B cell (primary cell): ENCODE data around the gene KRI1. TPM values are rescaled to one million over a fixed set of nuclear protein-coding genes. Genes with fewer than 3 reads are reported as not detected.

Experiments
- ATAC-seq: fragments of 200-7000 bp; cut with Tn5 transposase; one replicate; pipeline ENCODE4 v1.10.0; 2021; ENCODE audit warnings: low read depth, mild to moderate bottlenecking, moderate number of reproducible peaks, moderate library complexity
- CTCF ChIA-PET: fragments of 350-600 bp; sonication (Branson Sonifier 250); formaldehyde crosslinking; loops from one replicate; lab custom pipeline; 2021; ENCODE audit warnings: antibody characterized with exemption, inconsistent platforms; lab: Charles Lee
- POLR2A ChIA-PET: fragments of 350-600 bp; sonication (Branson Sonifier 250); formaldehyde crosslinking; loops from one replicate; lab custom pipeline; 2021; ENCODE audit warnings: antibody characterized with exemption; lab: Charles Lee
- DNase-seq: peaks from one replicate; pipeline ENCODE4 v3.0.0; 2013
- H2AFZ ChIP-seq: 2 replicates; pipeline ENCODE4 v1.6.1; 2012; ENCODE audit warnings: mild to moderate bottlenecking, low read depth, low read length; ENCODE audit not compliant: insufficient read depth, poor library complexity, severe bottlenecking
- H3K27ac ChIP-seq, 2 donors: 1 replicate in 1 of 2; 2 replicates in 1 of 2; pipeline ENCODE4 v1.5.1; 2012 to 2013; ENCODE audit warnings: low read length in 2 of 2, mild to moderate bottlenecking in 2 of 2, moderate library complexity in 1 of 2
- H3K27me3 ChIP-seq, 4 experiments: fragments of 200-600 bp in 1 of 4; sonication (generic) in 1 of 4; replicated peaks in 1 of 4; 1 replicate in 2 of 4; 2 replicates in 2 of 4; pipeline versions ENCODE4 v1.6.1 to v1.7.0; 2013 to 2016; ENCODE audit warnings: low read length in 3 of 4, mild to moderate bottlenecking in 2 of 4, mixed read lengths in 1 of 4, moderate library complexity in 1 of 4; ENCODE audit not compliant: insufficient read depth in 4 of 4, control insufficient read depth in 3 of 4; ENCODE audit errors: control extremely low read depth in 1 of 4
- H3K36me3 ChIP-seq, 2 experiments: replicated peaks in 1 of 2; 1 replicate in 1 of 2; 2 replicates in 1 of 2; pipeline versions ENCODE4 v1.6.1 to v1.7.1; 2013; ENCODE audit warnings: low read length in 1 of 2; ENCODE audit not compliant: insufficient read depth in 2 of 2, control insufficient read depth in 1 of 2; ENCODE audit errors: control extremely low read depth in 1 of 2, extremely low read depth in 1 of 2
- H3K4me1 ChIP-seq, 2 donors: fragments of 200-600 bp in 1 of 2; sonication (generic) in 1 of 2; 1 replicate in 1 of 2; 2 replicates in 1 of 2; pipeline versions ENCODE4 v1.5.1 to v1.6.1; 2013 to 2017; ENCODE audit warnings: low read length in 2 of 2; ENCODE audit not compliant: control insufficient read depth in 2 of 2, insufficient read depth in 2 of 2
- H3K4me2 ChIP-seq: replicated peaks from 2 replicates; pipeline ENCODE3; 2012; ENCODE audit warnings: mild to moderate bottlenecking, low read depth, low read length; ENCODE audit not compliant: poor library complexity, severe bottlenecking
- H3K4me3 ChIP-seq, 5 experiments: fragments of 200-600 bp in 1 of 5; sonication (generic) in 1 of 5; 1 replicate in 3 of 5; 2 replicates in 2 of 5; pipeline versions ENCODE4 v1.5.1 to v1.7.0; 2011 to 2016; ENCODE audit warnings: low read length in 4 of 5, mild to moderate bottlenecking in 4 of 5, low read depth in 2 of 5, control low read depth in 1 of 5, moderate library complexity in 1 of 5; ENCODE audit not compliant: insufficient read depth in 1 of 5; ENCODE audit errors: control extremely low read depth in 1 of 5, extremely low read depth in 1 of 5
- H3K79me2 ChIP-seq: fragments of 200-600 bp; sonication (generic); one replicate; pipeline ENCODE4 v1.6.0; 2016; ENCODE audit warnings: low read length; ENCODE audit not compliant: control insufficient read depth, insufficient read depth
- H3K9ac ChIP-seq: fragments of 200-600 bp; sonication (generic); 2 replicates; pipeline ENCODE4 v1.6.1; 2017; ENCODE audit warnings: mild to moderate bottlenecking, low read length, moderate library complexity
- H3K9me3 ChIP-seq, 3 donors: one replicate each; pipeline versions ENCODE4 v1.6.1 to v1.7.1; 2013; ENCODE audit warnings: low read length in 2 of 3; ENCODE audit not compliant: control insufficient read depth in 2 of 3, insufficient read depth in 1 of 3; ENCODE audit errors: control extremely low read depth in 1 of 3
- H4K20me1 ChIP-seq: 2 replicates; pipeline ENCODE4 v1.6.0; 2012; ENCODE audit warnings: mild to moderate bottlenecking, low read length; ENCODE audit not compliant: insufficient read depth, control insufficient read depth, poor library complexity, severe bottlenecking
- H3K27ac Mint-ChIP-seq: one replicate; pipeline ENCODE4 v1.8.0; 2021; ENCODE audit warnings: mixed read lengths
- H3K27me3 Mint-ChIP-seq: one replicate; pipeline ENCODE4 v1.8.0; 2021; ENCODE audit warnings: mixed read lengths
- H3K4me1 Mint-ChIP-seq: one replicate; pipeline ENCODE4 v1.8.0; 2021; ENCODE audit warnings: mixed read lengths
- H3K4me3 Mint-ChIP-seq: one replicate; pipeline ENCODE4 v1.8.0; 2021; ENCODE audit warnings: mixed read lengths
- H3K9me3 Mint-ChIP-seq: one replicate; pipeline ENCODE4 v1.8.0; 2022; ENCODE audit warnings: mixed read lengths; ENCODE audit not compliant: insufficient read depth
- CTCF ChIP-seq: fragments of 200-600 bp; IDR thresholded peaks from one replicate; pipeline ENCODE4 v1.8.0; 2022; ENCODE audit warnings: antibody characterized with exemption, mild to moderate bottlenecking
- EZH2 ChIP-seq: IDR thresholded peaks from 2 replicates; pipeline ENCODE4 v1.6.1; 2012; ENCODE audit warnings: borderline replicate concordance, low read depth, mild to moderate bottlenecking, moderate library complexity, low read length; ENCODE audit not compliant: insufficient read depth, poor library complexity, severe bottlenecking
- WGBS: methylation state at CpG from one replicate; pipeline ENCODE4 v1.1.5; 2013; ENCODE audit warnings: missing lambda C conversion rate; ENCODE audit not compliant: insufficient coverage; 5-methylcytosine and 5-hydroxymethylcytosine counted together
- intact Hi-C: fragments of 100-400 bp; cut with micrococcal nuclease; formaldehyde crosslinking; loops from one replicate; pipeline ENCODE4 v1.10.0; 2022
- polyA plus RNA-seq: library from polyadenylated mRNA; depleted of rRNA; stranded (reverse); fragments of >200 nt; gene quantifications from 2 replicates; pipeline ENCODE4 v1.2.3, GENCODE V29; 2012
- total RNA-seq, 2 donors: library from RNA; stranded (reverse); fragments of 120-200 nt in 1 of 2; gene quantifications; 1 replicate in 1 of 2; 2 replicates in 1 of 2; pipeline versions ENCODE4 v1.2.3 to v1.2.4, GENCODE V29; 2013 to 2022

Gene KRI1
- total and polyA plus RNA-seq, 2 donors (not counting 1 experiment from before 2014, with no cell fraction given), result 46.7 to 62.8 TPM

- peaks cover 0 to 9% of the 10 kb centered on the region in 2 experiments for H3K36me3 ChIP-seq
- H3K4me1 Mint-ChIP-seq, result peaks cover 16% of the 10 kb centered on the region
- peaks cover 34% of the 10 kb centered on the region for H3K79me2 ChIP-seq
- peak within 1 kb of the TSS; percentile 94 for H3K9ac ChIP-seq
- H3K4me1 ChIP-seq, result peaks cover 12 to 19% of the 10 kb centered on the region in 2 donors
- ChIA-PET CTCF (interaction anchor here (0.9 to 5.3 kb wide), 10 partner anchors 10 to 156 kb away, joined by 3 to 73 read pairs (median 6); partner anchors contain the start of gene KRI1), POLR2A (interaction anchor here (0.7 to 1.8 kb wide), 6 partner anchors 10 to 115 kb away, joined by 3 to 8 read pairs (median 6); partner anchors contain the start of gene KRI1)
- H3K27me3 Mint-ChIP-seq, result peaks cover 6% of the 10 kb centered on the region
- peak within 1 kb of the TSS; percentile 34 to 85 for H3K27ac ChIP-seq
- no peak for TF ChIP-seq EZH2
- TF ChIP-seq CTCF, result no peak
- DNase-seq, result peak; percentile 88
- intact Hi-C loops, result loop anchor here (1.0 to 5.0 kb wide), 4 partner anchors 23 to 140 kb away; partner anchors contain the start of genes CDC37 and KRI1
- under 1% methylated on average over 78 of the region's 79 CpGs for WGBS
- H3K4me2 ChIP-seq, result peak within 1 kb of the TSS; percentile 91
- peak within 1 kb of the TSS; percentile 87 for H3K27ac Mint-ChIP-seq
- peak within 1 kb of the TSS; percentile 27 to 88 (median 75) for H3K4me3 ChIP-seq
- peak; percentile 82 for ATAC-seq
- H3K9me3 ChIP-seq, result no peaks in the 10 kb centered on the region
- H3K9me3 Mint-ChIP-seq, result no peaks in the 10 kb centered on the region
- peak within 1 kb of the TSS; percentile 89 for H3K4me3 Mint-ChIP-seq
- peaks cover 12% of the 10 kb centered on the region for H4K20me1 ChIP-seq
- peak within 1 kb of the TSS; percentile 98 for H2AFZ ChIP-seq
- peaks cover 0 to 5% (median 0%) of the 10 kb centered on the region in 4 experiments for H3K27me3 ChIP-seq
Observed at GRCh38 chr19:10543420-10544241, 22.2 kb downstream of the KRI1 start, which contains the start of gene ATG4D. ATG4D (plus strand) TSS chr19:10543904; CDS start chr19:10544091, 187 bp downstream.
